SU-DHL-6 (cell line): ENCODE measurements around the gene AGBL4.

ENCODE experiments used
- EZH2phosphoT487 ChIP-seq: fragments of 200-600 bp; sonication (generic), shearing (Covaris generic); conservative IDR thresholded peaks from 2 replicates; pipeline ENCODE4 v1.6.1; 2018; ENCODE audit warnings: mild to moderate bottlenecking, antibody characterized with exemption, low read length, moderate library complexity, mixed read lengths
- TF ChIP-seq, protein P1 (sequence below): fragments of 200-600 bp; sonication (generic); IDR thresholded peaks from one replicate; pipeline ENCODE4 v1.5.1; 2017; ENCODE audit warnings: antibody characterized with exemption, mild to moderate bottlenecking, low read length, moderate library complexity; ENCODE audit not compliant: insufficient read depth, poor library complexity, severe bottlenecking

DNA sequence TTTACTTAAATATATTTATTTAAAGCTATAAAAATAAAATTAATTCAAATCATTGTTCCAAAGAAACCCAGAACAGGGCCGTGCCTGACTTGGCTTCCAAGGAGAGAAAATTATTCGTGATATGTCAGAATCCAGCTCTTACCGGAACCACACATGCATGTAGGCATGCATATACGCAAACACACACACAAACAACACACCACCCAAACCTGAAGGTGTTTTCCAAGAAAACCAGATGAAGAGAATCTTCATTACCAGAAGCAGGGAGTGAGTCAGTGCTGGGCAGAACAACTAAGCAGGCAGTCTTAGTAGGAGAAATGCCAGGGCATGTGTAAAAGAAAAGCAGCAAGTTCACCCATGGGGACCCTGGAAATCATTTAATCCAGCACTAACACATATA, 815.0 kb downstream of the AGBL4 start:
- TF ChIP-seq, protein P1, sequence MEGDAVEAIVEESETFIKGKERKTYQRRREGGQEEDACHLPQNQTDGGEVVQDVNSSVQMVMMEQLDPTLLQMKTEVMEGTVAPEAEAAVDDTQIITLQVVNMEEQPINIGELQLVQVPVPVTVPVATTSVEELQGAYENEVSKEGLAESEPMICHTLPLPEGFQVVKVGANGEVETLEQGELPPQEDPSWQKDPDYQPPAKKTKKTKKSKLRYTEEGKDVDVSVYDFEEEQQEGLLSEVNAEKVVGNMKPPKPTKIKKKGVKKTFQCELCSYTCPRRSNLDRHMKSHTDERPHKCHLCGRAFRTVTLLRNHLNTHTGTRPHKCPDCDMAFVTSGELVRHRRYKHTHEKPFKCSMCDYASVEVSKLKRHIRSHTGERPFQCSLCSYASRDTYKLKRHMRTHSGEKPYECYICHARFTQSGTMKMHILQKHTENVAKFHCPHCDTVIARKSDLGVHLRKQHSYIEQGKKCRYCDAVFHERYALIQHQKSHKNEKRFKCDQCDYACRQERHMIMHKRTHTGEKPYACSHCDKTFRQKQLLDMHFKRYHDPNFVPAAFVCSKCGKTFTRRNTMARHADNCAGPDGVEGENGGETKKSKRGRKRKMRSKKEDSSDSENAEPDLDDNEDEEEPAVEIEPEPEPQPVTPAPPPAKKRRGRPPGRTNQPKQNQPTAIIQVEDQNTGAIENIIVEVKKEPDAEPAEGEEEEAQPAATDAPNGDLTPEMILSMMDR, result no peak
- no peak for TF ChIP-seq EZH2phosphoT487
